ENCODE measurements around the gene INTS2.
"Not testable (repeated sequence)": the region's sequence is repeated elsewhere in the genome, so short reads cannot be mapped to it uniquely, and the experiment has no call there.

Gene INTS2

GRCh38 chr17:61943117-61943516 lies 15.3 kb upstream of the INTS2 start:
- peaks cover 51% of the 10 kb centered on the region for H3K36me3 ChIP-seq (ENCODE audit: control insufficient read depth, insufficient read depth, low read length)
- no peaks in the 10 kb centered on the region for H3K9me3 ChIP-seq (ENCODE audit: control insufficient read depth, insufficient read depth, low read length)
- no peak overlapping the region for H3K27ac ChIP-seq (ENCODE audit: low read depth, low read length)
- H3K27me3 ChIP-seq (ENCODE audit: control insufficient read depth, insufficient read depth, low read length), result no peaks in the 10 kb centered on the region
- H3K4me3 ChIP-seq (ENCODE audit: low read depth, low read length), result no peak overlapping the region
- H3K9ac ChIP-seq (ENCODE audit: low read depth, low read length), result no peak overlapping the region
- H3K4me1 ChIP-seq (ENCODE audit: control insufficient read depth, insufficient read depth, low read length), result no peaks in the 10 kb centered on the region

GRCh38 chr17:61942085-61942484 lies 14.3 kb upstream of the INTS2 start:
- H3K27me3 ChIP-seq (ENCODE audit: control insufficient read depth, insufficient read depth, low read length), result no peaks in the 10 kb centered on the region
- peaks cover 41% of the 10 kb centered on the region for H3K36me3 ChIP-seq (ENCODE audit: control insufficient read depth, insufficient read depth, low read length)
- no peak overlapping the region for H3K9ac ChIP-seq (ENCODE audit: low read depth, low read length)
- H3K9me3 ChIP-seq (ENCODE audit: control insufficient read depth, insufficient read depth, low read length), result no peaks in the 10 kb centered on the region
- no peak overlapping the region for H3K27ac ChIP-seq (ENCODE audit: low read depth, low read length)
- no peak overlapping the region for H3K4me3 ChIP-seq (ENCODE audit: low read depth, low read length)
- no peaks in the 10 kb centered on the region for H3K4me1 ChIP-seq (ENCODE audit: control insufficient read depth, insufficient read depth, low read length)

- Histone ChIP-seq H3K4me1 (ENCODE audit: control insufficient read depth, insufficient read depth, low read length) (peaks cover 13% of the 10 kb centered on the region), H3K9ac (ENCODE audit: low read depth, low read length) (no peak overlapping the region), H3K27ac (ENCODE audit: low read depth, low read length) (peak overlapping the region; percentile 44), H3K36me3 (ENCODE audit: control insufficient read depth, insufficient read depth, low read length) (peaks cover 24% of the 10 kb centered on the region), H3K27me3 (ENCODE audit: control insufficient read depth, insufficient read depth, low read length) (no peaks in the 10 kb centered on the region), H3K9me3 (ENCODE audit: control insufficient read depth, insufficient read depth, low read length) (no peaks in the 10 kb centered on the region), H3K4me3 (ENCODE audit: low read depth, low read length) (peak overlapping the region; percentile 93)
Observed at GRCh38 chr17:61928101-61928436, 287 bp upstream of the INTS2 start.

GRCh38 chr17:61926826-61927207 lies 965 bp downstream of the INTS2 start:
- H3K36me3 ChIP-seq (ENCODE audit: control insufficient read depth, insufficient read depth, low read length), result peaks cover 28% of the 10 kb centered on the region
- H3K9me3 ChIP-seq (ENCODE audit: control insufficient read depth, insufficient read depth, low read length), result no peaks in the 10 kb centered on the region
- no peaks in the 10 kb centered on the region for H3K27me3 ChIP-seq (ENCODE audit: control insufficient read depth, insufficient read depth, low read length)
- peak overlapping the region; percentile 93 for H3K9ac ChIP-seq (ENCODE audit: low read depth, low read length)
- peak overlapping the region; percentile 93 for H3K4me3 ChIP-seq (ENCODE audit: low read depth, low read length)
- peaks cover 13% of the 10 kb centered on the region for H3K4me1 ChIP-seq (ENCODE audit: control insufficient read depth, insufficient read depth, low read length)
- peak overlapping the region; percentile 78 for H3K27ac ChIP-seq (ENCODE audit: low read depth, low read length)

- H3K4me3 ChIP-seq (ENCODE audit: low read depth, low read length); H3K27me3 ChIP-seq (ENCODE audit: control insufficient read depth, insufficient read depth, low read length); H3K9ac ChIP-seq (ENCODE audit: low read depth, low read length); H3K9me3 ChIP-seq (ENCODE audit: control insufficient read depth, insufficient read depth, low read length); H3K27ac ChIP-seq (ENCODE audit: low read depth, low read length); H3K4me1 ChIP-seq (ENCODE audit: control insufficient read depth, insufficient read depth, low read length): not testable (repeated sequence)
- H3K36me3 ChIP-seq (ENCODE audit: control insufficient read depth, insufficient read depth, low read length), result peaks cover 49% of the 10 kb centered on the region
Observed at GRCh38 chr17:61915162-61915561, 12.6 kb downstream of the INTS2 start.

GRCh38 chr17:61908292-61909037 lies 19.3 kb downstream of the INTS2 start:
- Histone ChIP-seq H3K36me3 (ENCODE audit: control insufficient read depth, insufficient read depth, low read length) (peaks cover 68% of the 10 kb centered on the region), H3K9ac (ENCODE audit: low read depth, low read length) (no peak overlapping the region)

GRCh38 chr17:61907361-61907760 lies 20.4 kb downstream of the INTS2 start:
- Histone ChIP-seq H3K27me3 (ENCODE audit: control insufficient read depth, insufficient read depth, low read length) (no peaks in the 10 kb centered on the region), H3K27ac (ENCODE audit: low read depth, low read length) (no peak overlapping the region), H3K9me3 (ENCODE audit: control insufficient read depth, insufficient read depth, low read length) (no peaks in the 10 kb centered on the region), H3K4me3 (ENCODE audit: low read depth, low read length) (no peak overlapping the region), H3K9ac (ENCODE audit: low read depth, low read length) (no peak overlapping the region), H3K36me3 (ENCODE audit: control insufficient read depth, insufficient read depth, low read length) (peaks cover 75% of the 10 kb centered on the region), H3K4me1 (ENCODE audit: control insufficient read depth, insufficient read depth, low read length) (no peaks in the 10 kb centered on the region)

More at GRCh38 chr17:61908292-61909037, 19.3 kb downstream of the INTS2 start:
- Histone ChIP-seq H3K4me1 (ENCODE audit: control insufficient read depth, insufficient read depth, low read length) (no peaks in the 10 kb centered on the region), H3K4me3 (ENCODE audit: low read depth, low read length) (no peak overlapping the region), H3K27me3 (ENCODE audit: control insufficient read depth, insufficient read depth, low read length) (no peaks in the 10 kb centered on the region), H3K27ac (ENCODE audit: low read depth, low read length) (no peak overlapping the region), H3K9me3 (ENCODE audit: control insufficient read depth, insufficient read depth, low read length) (no peaks in the 10 kb centered on the region)

GRCh38 chr17:61904094-61904710 lies 23.6 kb downstream of the INTS2 start:
- H3K4me3 ChIP-seq (ENCODE audit: low read depth, low read length), result no peak overlapping the region
- no peak overlapping the region for H3K27ac ChIP-seq (ENCODE audit: low read depth, low read length)
- H3K27me3 ChIP-seq (ENCODE audit: control insufficient read depth, insufficient read depth, low read length), result no peaks in the 10 kb centered on the region
- no peak overlapping the region for H3K9ac ChIP-seq (ENCODE audit: low read depth, low read length)
- no peaks in the 10 kb centered on the region for H3K4me1 ChIP-seq (ENCODE audit: control insufficient read depth, insufficient read depth, low read length)
- no peaks in the 10 kb centered on the region for H3K9me3 ChIP-seq (ENCODE audit: control insufficient read depth, insufficient read depth, low read length)
- H3K36me3 ChIP-seq (ENCODE audit: control insufficient read depth, insufficient read depth, low read length), result peaks cover 68% of the 10 kb centered on the region

GRCh38 chr17:61903251-61903650 lies 24.5 kb downstream of the INTS2 start:
- Histone ChIP-seq H3K36me3 (ENCODE audit: control insufficient read depth, insufficient read depth, low read length) (peaks cover 65% of the 10 kb centered on the region), H3K4me3 (ENCODE audit: low read depth, low read length) (no peak overlapping the region), H3K9ac (ENCODE audit: low read depth, low read length) (no peak overlapping the region), H3K27ac (ENCODE audit: low read depth, low read length) (no peak overlapping the region), H3K9me3 (ENCODE audit: control insufficient read depth, insufficient read depth, low read length) (no peaks in the 10 kb centered on the region), H3K4me1 (ENCODE audit: control insufficient read depth, insufficient read depth, low read length) (no peaks in the 10 kb centered on the region), H3K27me3 (ENCODE audit: control insufficient read depth, insufficient read depth, low read length) (no peaks in the 10 kb centered on the region)

- Histone ChIP-seq H3K27ac (ENCODE audit: low read depth, low read length) (peak overlapping the region; percentile 40), H3K36me3 (ENCODE audit: control insufficient read depth, insufficient read depth, low read length) (peaks cover 71% of the 10 kb centered on the region), H3K4me1 (ENCODE audit: control insufficient read depth, insufficient read depth, low read length) (peaks cover 9% of the 10 kb centered on the region), H3K9me3 (ENCODE audit: control insufficient read depth, insufficient read depth, low read length) (no peaks in the 10 kb centered on the region), H3K9ac (ENCODE audit: low read depth, low read length) (no peak overlapping the region), H3K4me3 (ENCODE audit: low read depth, low read length) (no peak overlapping the region), H3K27me3 (ENCODE audit: control insufficient read depth, insufficient read depth, low read length) (no peaks in the 10 kb centered on the region)
Observed at GRCh38 chr17:61897548-61898180, 30.1 kb downstream of the INTS2 start.

- H3K4me1 ChIP-seq (ENCODE audit: control insufficient read depth, insufficient read depth, low read length), result peaks cover 9% of the 10 kb centered on the region
- no peaks in the 10 kb centered on the region for H3K27me3 ChIP-seq (ENCODE audit: control insufficient read depth, insufficient read depth, low read length)
- no peak overlapping the region for H3K9ac ChIP-seq (ENCODE audit: low read depth, low read length)
- peaks cover 70% of the 10 kb centered on the region for H3K36me3 ChIP-seq (ENCODE audit: control insufficient read depth, insufficient read depth, low read length)
- no peaks in the 10 kb centered on the region for H3K9me3 ChIP-seq (ENCODE audit: control insufficient read depth, insufficient read depth, low read length)
- H3K27ac ChIP-seq (ENCODE audit: low read depth, low read length), result no peak overlapping the region
- H3K4me3 ChIP-seq (ENCODE audit: low read depth, low read length), result no peak overlapping the region
Observed at GRCh38 chr17:61895391-61895790, 32.4 kb downstream of the INTS2 start.
